HEK293 (cell line): Measurements from ENCODE around the gene BEST3.

Experiments used
- CTCF ChIP-seq: fragments of 450-650 bp; formaldehyde crosslinking; IDR thresholded peaks from 2 replicates; pipeline ENCODE4 v1.5.1; 2016; ENCODE audit warnings: missing biosample characterization, missing genetic modification characterization
- KLF17 ChIP-seq: fragments of 450-650 bp; formaldehyde crosslinking; IDR thresholded peaks from 2 replicates; pipeline ENCODE4 v1.5.1; 2016; ENCODE audit warnings: missing biosample characterization, missing genetic modification characterization
- KLF8 ChIP-seq: fragments of 450-650 bp; formaldehyde crosslinking; IDR thresholded peaks from 2 replicates; pipeline ENCODE4 v1.5.1; 2016; ENCODE audit warnings: missing biosample characterization, missing genetic modification characterization
- PRDM6 ChIP-seq: fragments of 450-650 bp; formaldehyde crosslinking; IDR thresholded peaks from 2 replicates; pipeline ENCODE4 v1.5.1; 2017; ENCODE audit warnings: missing biosample characterization, missing genetic modification characterization
- REST ChIP-seq: fragments of 450-650 bp; formaldehyde crosslinking; IDR thresholded peaks from 2 replicates; pipeline ENCODE4 v1.5.1; 2016; ENCODE audit warnings: missing biosample characterization, missing genetic modification characterization
- SETDB1 ChIP-seq: IDR thresholded peaks from one replicate; pipeline ENCODE4 v1.6.1; 2017; ENCODE audit warnings: mild to moderate bottlenecking, low read length, moderate library complexity, mixed read lengths; ENCODE audit not compliant: insufficient read length
- ZBTB48 ChIP-seq: fragments of 450-650 bp; formaldehyde crosslinking; IDR thresholded peaks from 2 replicates; pipeline ENCODE4 v1.5.1; 2016; ENCODE audit warnings: missing biosample characterization, missing genetic modification characterization
- ZIC2 ChIP-seq: fragments of 450-650 bp; formaldehyde crosslinking; IDR thresholded peaks from 2 replicates; pipeline ENCODE4 v1.5.1; 2016; ENCODE audit warnings: missing biosample characterization, missing genetic modification characterization
- ZNF114 ChIP-seq: fragments of 450-650 bp; formaldehyde crosslinking; IDR thresholded peaks from 2 replicates; pipeline ENCODE4 v1.5.0; 2017; ENCODE audit warnings: missing biosample characterization, missing genetic modification characterization
- ZNF175 ChIP-seq: fragments of 450-650 bp; formaldehyde crosslinking; IDR thresholded peaks from 2 replicates; pipeline ENCODE4 v1.5.1; 2016; ENCODE audit warnings: missing biosample characterization, missing genetic modification characterization
- ZNF266 ChIP-seq: fragments of 450-650 bp; formaldehyde crosslinking; IDR thresholded peaks from 2 replicates; pipeline ENCODE4 v1.5.1; 2016; ENCODE audit warnings: missing biosample characterization, missing genetic modification characterization, low read depth
- ZNF280C ChIP-seq: fragments of 450-650 bp; formaldehyde crosslinking; IDR thresholded peaks from 2 replicates; pipeline ENCODE4 v1.5.1; 2016; ENCODE audit warnings: missing biosample characterization, missing genetic modification characterization
- ZNF398 ChIP-seq: fragments of 450-650 bp; formaldehyde crosslinking; IDR thresholded peaks from 2 replicates; pipeline ENCODE4 v1.5.1; 2017; ENCODE audit warnings: missing biosample characterization, missing genetic modification characterization
- ZNF404 ChIP-seq: fragments of 450-650 bp; formaldehyde crosslinking; IDR thresholded peaks from 2 replicates; pipeline ENCODE4 v1.5.1; 2017; ENCODE audit warnings: missing biosample characterization, missing genetic modification characterization
- ZNF521 ChIP-seq: fragments of 450-650 bp; formaldehyde crosslinking; IDR thresholded peaks from 2 replicates; pipeline ENCODE4 v1.5.1; 2017; ENCODE audit warnings: missing biosample characterization, mild to moderate bottlenecking, missing genetic modification characterization
- ZNF624 ChIP-seq: fragments of 450-650 bp; formaldehyde crosslinking; IDR thresholded peaks from 2 replicates; pipeline ENCODE4 v1.5.1; 2017; ENCODE audit warnings: missing biosample characterization, missing genetic modification characterization
- ZNF701 ChIP-seq: fragments of 450-650 bp; formaldehyde crosslinking; IDR thresholded peaks from 2 replicates; pipeline ENCODE4 v1.5.1; 2016; ENCODE audit warnings: missing biosample characterization, missing genetic modification characterization
- ZNF704 ChIP-seq: fragments of 450-650 bp; formaldehyde crosslinking; IDR thresholded peaks from 2 replicates; pipeline ENCODE4 v1.5.1; 2016; ENCODE audit warnings: missing biosample characterization, missing genetic modification characterization
- ZNF768 ChIP-seq: fragments of 450-650 bp; formaldehyde crosslinking; IDR thresholded peaks from 2 replicates; pipeline ENCODE4 v1.5.1; 2018; ENCODE audit warnings: missing biosample characterization, mild to moderate bottlenecking, missing genetic modification characterization
- ZNF776 ChIP-seq: fragments of 450-650 bp; formaldehyde crosslinking; IDR thresholded peaks from 2 replicates; pipeline ENCODE4 v1.5.0; 2017; ENCODE audit warnings: missing biosample characterization, missing genetic modification characterization, borderline replicate concordance
- ZSCAN16 ChIP-seq: fragments of 450-650 bp; formaldehyde crosslinking; IDR thresholded peaks from 2 replicates; pipeline ENCODE4 v1.5.1; 2016; ENCODE audit warnings: missing biosample characterization, missing genetic modification characterization

The BEST3 gene

GRCh38 chr12:69739287-69740191 is 40.4 kb upstream of the BEST3 start (continued):
- no peak for TF ChIP-seq SETDB1
- TF ChIP-seq ZNF776 (tag by site-specific recombination) = no peak
- no peak for TF ChIP-seq ZNF521 (tag by site-specific recombination)
- no peak for TF ChIP-seq ZNF704 (tag by site-specific recombination)
- peak; percentile 34; the same call in 1 of the 2 replicates for TF ChIP-seq KLF17
- TF ChIP-seq ZBTB48 (tag by site-specific recombination) = no peak
- no peak for TF ChIP-seq ZNF701
- TF ChIP-seq ZNF404 = no peak
- no peak for TF ChIP-seq ZNF175 (tag by site-specific recombination)
- no peak for TF ChIP-seq ZNF768 (tag by site-specific recombination)
- no peak for TF ChIP-seq ZSCAN16 (tag by site-specific recombination)
- peak; percentile 60 for TF ChIP-seq PRDM6 (tag by site-specific recombination)
- TF ChIP-seq ZNF266 (tag by site-specific recombination) = no peak
- TF ChIP-seq KLF8 = peak; percentile 10; the same call in 1 of the 2 replicates
- no peak for TF ChIP-seq ZNF398 (tag by site-specific recombination)
- TF ChIP-seq ZNF114 (tag by site-specific recombination) = no peak
- TF ChIP-seq ZNF624 (tag by site-specific recombination) = no peak
- TF ChIP-seq ZNF280C (tag by site-specific recombination) = no peak
- peak; percentile 55; the same call in 1 of the 2 replicates for TF ChIP-seq ZIC2 (tag by site-specific recombination)
- no peak for TF ChIP-seq REST (tag by site-specific recombination)
- no peak for TF ChIP-seq CTCF (tag by site-specific recombination)
